ENCODE results near the gene PSMA8. TPM values are rescaled to one million over a fixed set of nuclear protein-coding genes. Genes with fewer than 3 reads are reported as not detected.
"Not testable (repeated sequence)": the region's sequence is repeated elsewhere in the genome, so short reads cannot be mapped to it uniquely, and the experiment has no call there.

PSMA8 gene
- total and polyA plus RNA-seq, 4 donors = 0.14 TPM; not detected in 3

GRCh38 chr18:26228562-26229260 lies 95.0 kb downstream of the PSMA8 start (continued):
- no peak for TF ChIP-seq CTCF (IDR thresholded peaks at IDR 0.05; ENCODE audit: low read depth, low read length, missing input control)
- no peak for TF ChIP-seq TAF1 (conservative IDR thresholded peaks at IDR 0.05)
- TF ChIP-seq FOXA2 (IDR thresholded peaks at IDR 0.05) = no peak
- no peak for TF ChIP-seq HNF4A (conservative IDR thresholded peaks at IDR 0.05)
- no peak for TF ChIP-seq SP1 (IDR thresholded peaks at IDR 0.05)

GRCh38 chr18:26230497-26230896 lies 96.8 kb downstream of the PSMA8 start:
- peaks cover 0 to 1% (median 0%) of the 10 kb centered on the region in 4 donors for H3K9me3 ChIP-seq (ENCODE audit: control insufficient read depth in 4 of 4, low read length in 3 of 4)
- TF ChIP-seq SP1 (IDR thresholded peaks at IDR 0.05) (no peak), CTCF (IDR thresholded peaks at IDR 0.05; ENCODE audit: low read depth, low read length, missing input control) (no peak)

GRCh38 chr18:26233208-26233607 lies 99.5 kb downstream of the PSMA8 start:
- TF ChIP-seq JUND (IDR thresholded peaks at IDR 0.05) (no peak), FOXA1 (IDR thresholded peaks at IDR 0.05) (no peak), YY1 (IDR thresholded peaks at IDR 0.05) (no peak), ATF3 (IDR thresholded peaks at IDR 0.05) (no peak), ZBTB33 (IDR thresholded peaks at IDR 0.05) (no peak), HNF4G (IDR thresholded peaks at IDR 0.05) (no peak), GABPA (IDR thresholded peaks at IDR 0.05 in 1 of 2, conservative IDR thresholded peaks at IDR 0.05 in 1 of 2) (no peak)
- 70% methylated on average over 5 of the region's 5 CpGs for WGBS
- no peaks in the 10 kb centered on the region for H3K27me3 ChIP-seq (ENCODE audit: control insufficient read depth in 4 of 4, insufficient read depth in 4 of 4, low read length in 3 of 4)

More at GRCh38 chr18:26230497-26230896, 96.8 kb downstream of the PSMA8 start:
- peaks cover 0 to 4% (median under 1%) of the 10 kb centered on the region in 4 donors for H3K27me3 ChIP-seq (ENCODE audit: control insufficient read depth in 4 of 4, insufficient read depth in 4 of 4, low read length in 3 of 4)
- no peaks in the 10 kb centered on the region for H3K36me3 ChIP-seq (ENCODE audit: control insufficient read depth in 4 of 4, insufficient read depth in 3 of 4, low read depth in 1 of 4, low read length in 3 of 4)
- no peak overlapping the region for H3K4me3 ChIP-seq (ENCODE audit: low read depth in 1 of 3, low read length in 3 of 3)
- H3K9ac ChIP-seq (ENCODE audit: low read depth in 1 of 2, low read length in 2 of 2) = no peak overlapping the region
- WGBS = 90% methylated on average over 8 of the region's 8 CpGs
- H3K4me1 ChIP-seq (ENCODE audit: control insufficient read depth in 4 of 4, insufficient read depth in 4 of 4, low read length in 3 of 4) = peaks cover 0 to 15% (median 6%) of the 10 kb centered on the region in 4 donors
- H3K27ac ChIP-seq (ENCODE audit: low read depth in 1 of 2, low read length in 2 of 2) = no peak overlapping the region
- no peak for DNase-seq (ENCODE audit: low spot score)

GRCh38 chr18:26237363-26237762 lies 103.7 kb downstream of the PSMA8 start:
- H3K9me3 ChIP-seq (ENCODE audit: control insufficient read depth in 4 of 4, low read length in 3 of 4); H3K9ac ChIP-seq (ENCODE audit: low read depth in 1 of 2, low read length in 2 of 2); H3K36me3 ChIP-seq (ENCODE audit: control insufficient read depth in 4 of 4, insufficient read depth in 3 of 4, low read depth in 1 of 4, low read length in 3 of 4); H3K4me1 ChIP-seq (ENCODE audit: control insufficient read depth in 4 of 4, insufficient read depth in 4 of 4, low read length in 3 of 4); DNase-seq (ENCODE audit: low spot score); H3K27ac ChIP-seq (ENCODE audit: low read depth in 1 of 2, low read length in 2 of 2); H3K27me3 ChIP-seq (ENCODE audit: control insufficient read depth in 4 of 4, insufficient read depth in 4 of 4, low read length in 3 of 4); H3K4me3 ChIP-seq (ENCODE audit: low read depth in 1 of 3, low read length in 3 of 3): not testable (repeated sequence)
- 86% methylated on average over 2 of the region's 2 CpGs for WGBS

More at GRCh38 chr18:26233208-26233607, 99.5 kb downstream of the PSMA8 start:
- Histone ChIP-seq H3K4me1 (ENCODE audit: control insufficient read depth in 4 of 4, insufficient read depth in 4 of 4, low read length in 3 of 4) (no peaks in the 10 kb centered on the region), H3K27ac (ENCODE audit: low read depth in 1 of 2, low read length in 2 of 2) (no peak overlapping the region), H3K9me3 (ENCODE audit: control insufficient read depth in 4 of 4, low read length in 3 of 4) (peaks cover 0 to 1% (median 0%) of the 10 kb centered on the region in 4 donors), H3K9ac (ENCODE audit: low read depth in 1 of 2, low read length in 2 of 2) (no peak overlapping the region), H3K36me3 (ENCODE audit: control insufficient read depth in 4 of 4, insufficient read depth in 3 of 4, low read depth in 1 of 4, low read length in 3 of 4) (no peaks in the 10 kb centered on the region), H3K4me3 (ENCODE audit: low read depth in 1 of 3, low read length in 3 of 3) (no peak overlapping the region)
- no peak for DNase-seq (ENCODE audit: low spot score)

GRCh38 chr18:26238718-26239117 lies 105.0 kb downstream of the PSMA8 start:
- H3K36me3 ChIP-seq (ENCODE audit: control insufficient read depth in 4 of 4, insufficient read depth in 3 of 4, low read depth in 1 of 4, low read length in 3 of 4); H3K27ac ChIP-seq (ENCODE audit: low read depth in 1 of 2, low read length in 2 of 2); H3K9me3 ChIP-seq (ENCODE audit: control insufficient read depth in 4 of 4, low read length in 3 of 4); H3K9ac ChIP-seq (ENCODE audit: low read depth in 1 of 2, low read length in 2 of 2); DNase-seq (ENCODE audit: low spot score); H3K27me3 ChIP-seq (ENCODE audit: control insufficient read depth in 4 of 4, insufficient read depth in 4 of 4, low read length in 3 of 4); H3K4me1 ChIP-seq (ENCODE audit: control insufficient read depth in 4 of 4, insufficient read depth in 4 of 4, low read length in 3 of 4); H3K4me3 ChIP-seq (ENCODE audit: low read depth in 1 of 3, low read length in 3 of 3): not testable (repeated sequence)
- WGBS = 94% methylated on average over 4 of the region's 4 CpGs

Measured in liver (tissue), 9 donors.